ENCODE data around the gene NEU1. TPM values are rescaled to one million over a fixed set of nuclear protein-coding genes. Genes with fewer than 3 reads are reported as not detected.
"Not testable (repeated sequence)": the region's sequence is repeated elsewhere in the genome, so short reads cannot be mapped to it uniquely, and the experiment has no call there.

Gene NEU1
- total and polyA plus RNA-seq, 2 donors (not counting 1 experiment from before 2014, with no cell fraction given) = 25.3 to 35.1 TPM

DNA sequence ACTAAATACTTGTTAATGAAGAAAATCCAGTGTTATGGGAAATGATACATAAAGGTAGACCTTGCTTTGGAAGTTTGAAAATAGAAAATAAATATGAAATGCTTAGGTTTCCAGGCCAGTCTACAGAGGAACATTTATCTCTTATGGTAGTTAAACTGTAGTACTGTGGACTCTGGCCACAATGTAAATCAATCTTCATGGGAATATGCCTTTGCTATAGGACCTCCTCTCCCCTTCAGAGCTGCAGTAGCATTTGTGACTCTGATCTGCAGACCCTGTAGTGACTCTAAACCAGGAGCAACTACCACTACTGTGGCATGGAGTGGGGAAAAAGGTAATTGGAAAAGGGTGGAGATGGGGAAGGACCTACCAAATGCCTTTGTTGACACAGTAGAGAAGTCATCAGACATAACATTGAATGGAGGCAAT is 42.7 kb downstream of the NEU1 start:
- CTCF ChIA-PET = interaction anchor here (0.7 to 1.5 kb wide), 4 partner anchors 13 to 92 kb away, joined by 3 to 7 read pairs (median 4); partner anchors contain the start of gene LSM2
- no peaks in the 10 kb centered on the region for H3K27me3 ChIP-seq (replicated peaks in 1 of 4; ENCODE audit: control extremely low read depth in 1 of 4, control insufficient read depth in 3 of 4, insufficient read depth in 4 of 4, low read length in 3 of 4)
- Mint-ChIP-seq H3K4me1 (peaks cover 26% of the 10 kb centered on the region), H3K27ac (peak overlapping the region; percentile 38), H3K9me3 (ENCODE audit: insufficient read depth) (no peaks in the 10 kb centered on the region), H3K4me3 (peak overlapping the region; percentile 68), H3K27me3 (no peaks in the 10 kb centered on the region)
- H2AFZ ChIP-seq (ENCODE audit: insufficient read depth, low read depth, low read length, poor library complexity, severe bottlenecking) = no peak overlapping the region
- POLR2A ChIA-PET = interaction anchor here (0.7 kb wide), 1 partner anchor 89 kb away, joined by 11 read pairs; no protein-coding TSS in a partner anchor
- no peak overlapping the region for H3K9ac ChIP-seq (ENCODE audit: low read length)
- no peaks in the 10 kb centered on the region for H3K79me2 ChIP-seq (ENCODE audit: control insufficient read depth, insufficient read depth, low read length)
- H3K36me3 ChIP-seq (replicated peaks in 1 of 2; ENCODE audit: control extremely low read depth in 1 of 2, control insufficient read depth in 1 of 2, extremely low read depth in 1 of 2, insufficient read depth in 2 of 2, low read length in 1 of 2) = no peaks in the 10 kb centered on the region
- no peak overlapping the region for H3K4me3 ChIP-seq (ENCODE audit: control extremely low read depth in 1 of 5, extremely low read depth in 1 of 5, insufficient read depth in 1 of 5, low read depth in 2 of 5, low read length in 4 of 5)
- TF ChIP-seq, protein P1, sequence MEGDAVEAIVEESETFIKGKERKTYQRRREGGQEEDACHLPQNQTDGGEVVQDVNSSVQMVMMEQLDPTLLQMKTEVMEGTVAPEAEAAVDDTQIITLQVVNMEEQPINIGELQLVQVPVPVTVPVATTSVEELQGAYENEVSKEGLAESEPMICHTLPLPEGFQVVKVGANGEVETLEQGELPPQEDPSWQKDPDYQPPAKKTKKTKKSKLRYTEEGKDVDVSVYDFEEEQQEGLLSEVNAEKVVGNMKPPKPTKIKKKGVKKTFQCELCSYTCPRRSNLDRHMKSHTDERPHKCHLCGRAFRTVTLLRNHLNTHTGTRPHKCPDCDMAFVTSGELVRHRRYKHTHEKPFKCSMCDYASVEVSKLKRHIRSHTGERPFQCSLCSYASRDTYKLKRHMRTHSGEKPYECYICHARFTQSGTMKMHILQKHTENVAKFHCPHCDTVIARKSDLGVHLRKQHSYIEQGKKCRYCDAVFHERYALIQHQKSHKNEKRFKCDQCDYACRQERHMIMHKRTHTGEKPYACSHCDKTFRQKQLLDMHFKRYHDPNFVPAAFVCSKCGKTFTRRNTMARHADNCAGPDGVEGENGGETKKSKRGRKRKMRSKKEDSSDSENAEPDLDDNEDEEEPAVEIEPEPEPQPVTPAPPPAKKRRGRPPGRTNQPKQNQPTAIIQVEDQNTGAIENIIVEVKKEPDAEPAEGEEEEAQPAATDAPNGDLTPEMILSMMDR (IDR thresholded peaks at IDR 0.05) = no peak
- TF ChIP-seq EZH2 (IDR thresholded peaks at IDR 0.05; ENCODE audit: borderline replicate concordance, insufficient read depth, low read depth, low read length, poor library complexity, severe bottlenecking) = no peak
- H3K4me2 ChIP-seq (replicated peaks; ENCODE audit: low read depth, low read length, poor library complexity, severe bottlenecking) = no peak overlapping the region
- DNase-seq = no peak
- H3K4me1 ChIP-seq (ENCODE audit: control insufficient read depth in 2 of 2, insufficient read depth in 2 of 2, low read length in 2 of 2) = peaks cover 24 to 33% of the 10 kb centered on the region in 2 donors
- no peaks in the 10 kb centered on the region for H4K20me1 ChIP-seq (ENCODE audit: control insufficient read depth, insufficient read depth, low read length, poor library complexity, severe bottlenecking)
- H3K27ac ChIP-seq (ENCODE audit: low read length in 2 of 2) = no peak overlapping the region
- H3K9me3 ChIP-seq (ENCODE audit: control extremely low read depth in 1 of 3, control insufficient read depth in 2 of 3, insufficient read depth in 1 of 3, low read length in 2 of 3) = no peaks in the 10 kb centered on the region
- intact Hi-C loops (cut with micrococcal nuclease) = loop anchor here (5.0 kb wide), 1 partner anchor 42 kb away; the partner anchor contains the start of gene NEU1
- ATAC-seq (ENCODE audit: low read depth) = no peak

DNA sequence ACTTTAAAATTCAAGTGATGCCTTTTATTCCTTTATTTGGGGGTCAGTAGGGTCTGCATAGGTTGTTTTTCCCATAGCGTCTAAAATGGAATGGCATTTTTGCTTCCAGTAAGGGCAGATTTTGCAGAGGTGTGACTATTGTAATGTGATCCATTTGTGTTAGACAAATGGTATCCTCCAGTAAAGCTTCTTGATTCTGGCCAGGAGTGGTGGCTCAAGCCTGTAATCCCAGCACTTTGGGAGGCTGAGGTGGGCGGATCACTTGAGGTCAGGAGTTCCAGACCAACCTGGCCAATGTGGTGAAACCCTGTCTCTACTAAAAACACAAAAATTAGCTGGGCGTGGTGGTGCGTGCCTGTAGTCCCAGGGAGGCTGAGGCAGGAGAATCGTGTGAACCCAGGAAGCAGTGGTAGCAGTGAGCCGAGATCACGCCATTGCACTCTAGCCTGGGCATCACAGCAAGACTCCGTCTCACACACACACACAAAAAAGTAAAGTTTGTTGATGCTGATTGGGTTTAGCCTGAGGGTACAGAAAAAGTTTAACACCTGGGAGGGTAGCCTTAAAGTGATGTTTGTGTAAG is 44.6 kb downstream of the NEU1 start:
- peak overlapping the region; percentile 53 for H3K4me3 Mint-ChIP-seq
- 44% methylated on average over 5 of the region's 8 CpGs for WGBS (ENCODE audit: insufficient coverage)
- H3K36me3 ChIP-seq (replicated peaks in 1 of 2; ENCODE audit: control extremely low read depth in 1 of 2, control insufficient read depth in 1 of 2, extremely low read depth in 1 of 2, insufficient read depth in 2 of 2, low read length in 1 of 2); H3K9me3 ChIP-seq (ENCODE audit: control extremely low read depth in 1 of 3, control insufficient read depth in 2 of 3, insufficient read depth in 1 of 3, low read length in 2 of 3); ATAC-seq (ENCODE audit: low read depth); H3K27me3 ChIP-seq (replicated peaks in 1 of 4; ENCODE audit: control extremely low read depth in 1 of 4, control insufficient read depth in 3 of 4, insufficient read depth in 4 of 4, low read length in 3 of 4); DNase-seq; H3K27me3 Mint-ChIP-seq; POLR2A ChIA-PET; H4K20me1 ChIP-seq (ENCODE audit: control insufficient read depth, insufficient read depth, low read length, poor library complexity, severe bottlenecking); H3K9me3 Mint-ChIP-seq (ENCODE audit: insufficient read depth); H3K79me2 ChIP-seq (ENCODE audit: control insufficient read depth, insufficient read depth, low read length): not testable (repeated sequence)
- CTCF ChIA-PET = interaction anchor here (1.0 to 1.2 kb wide), 2 partner anchors 12 to 88 kb away, joined by 3 to 10 read pairs; partner anchors contain the start of gene DDAH2
- Histone ChIP-seq H2AFZ (ENCODE audit: insufficient read depth, low read depth, low read length, poor library complexity, severe bottlenecking) (peak overlapping the region; percentile 68), H3K4me2 (replicated peaks; ENCODE audit: low read depth, low read length, poor library complexity, severe bottlenecking) (peak overlapping the region; percentile 40), H3K4me3 (ENCODE audit: control extremely low read depth in 1 of 5, extremely low read depth in 1 of 5, insufficient read depth in 1 of 5, low read depth in 2 of 5, low read length in 4 of 5) (peak overlapping the region in 4 of 5 experiments; percentile 4 to 79 (median 40)), H3K4me1 (ENCODE audit: control insufficient read depth in 2 of 2, insufficient read depth in 2 of 2, low read length in 2 of 2) (peaks cover 30 to 48% of the 10 kb centered on the region in 2 donors), H3K27ac (ENCODE audit: low read length in 2 of 2) (peak overlapping the region in 1 of 2 donors; percentile 47), H3K9ac (ENCODE audit: low read length) (peak overlapping the region; percentile 58)
- intact Hi-C loops (cut with micrococcal nuclease) = loop anchor here (5.0 kb wide), 1 partner anchor 44 kb away; the partner anchor contains the start of gene NEU1
- peaks cover 34% of the 10 kb centered on the region for H3K4me1 Mint-ChIP-seq
- peak overlapping the region; percentile 74 for H3K27ac Mint-ChIP-seq

DNA sequence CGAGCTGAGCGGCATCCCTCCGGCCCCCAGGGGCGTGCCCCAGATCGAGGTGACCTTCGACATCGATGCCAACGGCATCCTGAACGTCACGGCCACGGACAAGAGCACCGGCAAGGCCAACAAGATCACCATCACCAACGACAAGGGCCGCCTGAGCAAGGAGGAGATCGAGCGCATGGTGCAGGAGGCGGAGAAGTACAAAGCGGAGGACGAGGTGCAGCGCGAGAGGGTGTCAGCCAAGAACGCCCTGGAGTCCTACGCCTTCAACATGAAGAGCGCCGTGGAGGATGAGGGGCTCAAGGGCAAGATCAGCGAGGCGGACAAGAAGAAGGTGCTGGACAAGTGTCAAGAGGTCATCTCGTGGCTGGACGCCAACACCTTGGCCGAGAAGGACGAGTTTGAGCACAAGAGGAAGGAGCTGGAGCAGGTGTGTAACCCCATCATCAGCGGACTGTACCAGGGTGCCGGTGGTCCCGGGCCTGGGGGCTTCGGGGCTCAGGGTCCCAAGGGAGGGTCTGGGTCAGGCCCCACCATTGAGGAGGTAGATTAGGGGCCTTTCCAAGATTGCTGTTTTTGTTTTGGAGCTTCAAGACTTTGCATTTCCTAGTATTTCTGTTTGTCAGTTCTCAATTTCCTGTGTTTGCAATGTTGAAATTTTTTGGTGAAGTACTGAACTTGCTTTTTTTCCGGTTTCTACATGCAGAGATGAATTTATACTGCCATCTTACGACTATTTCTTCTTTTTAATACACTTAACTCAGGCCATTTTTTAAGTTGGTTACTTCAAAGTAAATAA is 45.3 kb downstream of the NEU1 start:
- H3K27me3 Mint-ChIP-seq; H3K36me3 ChIP-seq (replicated peaks in 1 of 2; ENCODE audit: control extremely low read depth in 1 of 2, control insufficient read depth in 1 of 2, extremely low read depth in 1 of 2, insufficient read depth in 2 of 2, low read length in 1 of 2); H3K79me2 ChIP-seq (ENCODE audit: control insufficient read depth, insufficient read depth, low read length); H3K27me3 ChIP-seq (replicated peaks in 1 of 4; ENCODE audit: control extremely low read depth in 1 of 4, control insufficient read depth in 3 of 4, insufficient read depth in 4 of 4, low read length in 3 of 4); H3K9me3 Mint-ChIP-seq (ENCODE audit: insufficient read depth); ATAC-seq (ENCODE audit: low read depth); H3K9me3 ChIP-seq (ENCODE audit: control extremely low read depth in 1 of 3, control insufficient read depth in 2 of 3, insufficient read depth in 1 of 3, low read length in 2 of 3); H4K20me1 ChIP-seq (ENCODE audit: control insufficient read depth, insufficient read depth, low read length, poor library complexity, severe bottlenecking); POLR2A ChIA-PET: not testable (repeated sequence)
- peak overlapping the region; percentile 68 for H2AFZ ChIP-seq (ENCODE audit: insufficient read depth, low read depth, low read length, poor library complexity, severe bottlenecking)
- CTCF ChIA-PET = interaction anchor here (1.2 kb wide), 1 partner anchor 13 kb away, joined by 10 read pairs; no protein-coding TSS in a partner anchor
- peak overlapping the region; percentile 74 for H3K27ac Mint-ChIP-seq
- 16% methylated on average over 7 of the region's 37 CpGs for WGBS (ENCODE audit: insufficient coverage)
- peak overlapping the region; percentile 41 to 47 for H3K27ac ChIP-seq (ENCODE audit: low read length in 2 of 2)
- peak overlapping the region; percentile 40 for H3K4me2 ChIP-seq (replicated peaks; ENCODE audit: low read depth, low read length, poor library complexity, severe bottlenecking)
- H3K9ac ChIP-seq (ENCODE audit: low read length) = peak overlapping the region; percentile 58
- DNase-seq = peak; percentile 62
- peak overlapping the region; percentile 53 for H3K4me3 Mint-ChIP-seq
- H3K4me3 ChIP-seq (ENCODE audit: control extremely low read depth in 1 of 5, extremely low read depth in 1 of 5, insufficient read depth in 1 of 5, low read depth in 2 of 5, low read length in 4 of 5) = peak overlapping the region; percentile 39 to 79 (median 42)
- intact Hi-C loops (cut with micrococcal nuclease) = loop anchor here (5.0 kb wide), 1 partner anchor 45 kb away; the partner anchor contains the start of gene NEU1
- H3K4me1 Mint-ChIP-seq = peaks cover 30% of the 10 kb centered on the region
- peaks cover 23 to 43% of the 10 kb centered on the region in 2 donors for H3K4me1 ChIP-seq (ENCODE audit: control insufficient read depth in 2 of 2, insufficient read depth in 2 of 2, low read length in 2 of 2)
